Activated T-helper 1 cell treated with anti-CD3 and anti-CD28 coated beads, Interleukin-12 subunit alpha, Interleukin-12 subunit beta, Interleukin-2, Interleukin-4 antibody, amounts not matched to agents 30 ng/mL and 10 ng/mL and 1 ng/mL, durations not matched to agents 14 hours and 24 hours and 36 hours (primary cell): ENCODE results near the gene COL18A1. TPM values are rescaled to one million over a fixed set of nuclear protein-coding genes. Genes with fewer than 3 reads are reported as not detected.

Experiments used
- DNase-seq: peaks from one replicate; pipeline ENCODE4 v3.0.0; 2021; ENCODE audit warnings: low spot score
- H3K27ac Mint-ChIP-seq: one replicate; pipeline ENCODE4 v1.8.0; 2021; ENCODE audit warnings: mild to moderate bottlenecking, mixed read lengths
- H3K27me3 Mint-ChIP-seq: one replicate; pipeline ENCODE4 v1.8.0; 2022; ENCODE audit warnings: mild to moderate bottlenecking, moderate library complexity, mixed read lengths; ENCODE audit not compliant: insufficient read depth
- H3K36me3 Mint-ChIP-seq: one replicate; pipeline ENCODE4 v1.8.0; 2021; ENCODE audit warnings: low read depth, mixed read lengths
- H3K4me1 Mint-ChIP-seq: one replicate; pipeline ENCODE4 v1.8.0; 2021; ENCODE audit warnings: low read depth, mixed read lengths
- H3K4me3 Mint-ChIP-seq: one replicate; pipeline ENCODE4 v1.8.0; 2021; ENCODE audit warnings: mild to moderate bottlenecking, moderate library complexity, mixed read lengths
- H3K9me3 Mint-ChIP-seq: one replicate; pipeline ENCODE4 v1.8.0; 2021; ENCODE audit warnings: mixed read lengths
- intact Hi-C: fragments of 100-400 bp; cut with micrococcal nuclease; formaldehyde crosslinking; loops from one replicate; pipeline ENCODE4 v1.15.1; 2024
- total RNA-seq: library from RNA; stranded (reverse); gene quantifications from 2 replicates; pipeline ENCODE4 v1.2.3, GENCODE V29; 2022

COL18A1 gene
- total RNA-seq, 1 donor from 2014 or later, result 2.1 TPM

DNA sequence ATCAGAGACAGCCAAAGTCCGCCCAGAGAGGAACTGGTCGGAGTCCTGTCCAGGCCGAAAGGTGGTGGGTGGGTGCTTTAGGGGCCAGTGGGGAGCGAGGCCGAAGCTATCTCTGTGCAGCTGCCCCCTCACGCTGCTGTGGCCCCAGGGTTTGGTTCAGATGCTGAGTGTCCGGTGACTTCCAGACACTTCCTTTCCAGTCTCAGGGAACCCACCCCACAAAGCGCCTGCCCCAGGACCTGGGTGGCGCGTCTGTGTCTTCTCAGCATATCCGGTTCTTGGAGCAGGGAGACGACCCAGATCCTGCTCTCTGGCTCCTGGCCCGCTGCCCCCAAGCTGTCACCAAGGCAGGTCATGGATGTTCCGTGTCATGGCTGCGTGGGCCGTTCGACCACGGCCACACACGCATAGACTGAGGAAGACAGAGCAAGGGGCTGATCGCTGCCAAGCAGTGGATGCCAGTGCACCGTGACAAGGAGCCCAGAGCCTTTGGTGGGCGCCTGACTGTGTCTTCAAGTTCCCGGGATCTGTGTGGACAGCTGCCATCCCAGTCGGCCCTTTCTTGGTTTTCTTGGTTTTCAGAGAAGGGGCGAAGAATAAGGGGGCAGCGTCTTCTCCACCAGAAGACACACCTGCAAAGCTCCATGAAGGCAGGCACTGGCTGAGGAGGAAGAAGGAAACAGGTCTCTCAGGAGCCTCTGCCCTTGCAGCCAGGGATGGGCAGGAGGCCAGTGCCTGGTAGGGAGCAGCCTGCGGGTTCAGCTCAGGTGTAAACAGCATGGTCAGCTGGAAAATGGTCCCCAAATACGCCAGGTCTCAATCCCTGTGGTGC is 22.9 kb upstream of the COL18A1 start:
- no peak overlapping the region for H3K27ac Mint-ChIP-seq
- intact Hi-C loops, result no loop called here

GRCh38 chr21:45382697-45382997 is 22.3 kb upstream of the COL18A1 start:
- Mint-ChIP-seq H3K27ac (no peak overlapping the region), H3K27me3 (no peaks in the 10 kb centered on the region), H3K4me3 (no peak overlapping the region), H3K9me3 (no peaks in the 10 kb centered on the region), H3K4me1 (no peaks in the 10 kb centered on the region), H3K36me3 (no peaks in the 10 kb centered on the region)
- intact Hi-C loops, result no loop called here
- no peak for DNase-seq

More for the DNA sequence above, 22.9 kb upstream of the COL18A1 start:
- Mint-ChIP-seq H3K4me1 (no peaks in the 10 kb centered on the region), H3K36me3 (no peaks in the 10 kb centered on the region), H3K27me3 (peaks cover 3% of the 10 kb centered on the region), H3K9me3 (peaks cover 2% of the 10 kb centered on the region), H3K4me3 (no peak overlapping the region)
- DNase-seq, result no peak

- Mint-ChIP-seq H3K9me3 (no peaks in the 10 kb centered on the region), H3K27me3 (no peaks in the 10 kb centered on the region), H3K27ac (no peak overlapping the region), H3K36me3 (no peaks in the 10 kb centered on the region), H3K4me3 (no peak overlapping the region), H3K4me1 (no peaks in the 10 kb centered on the region)
- intact Hi-C loops, result no loop called here
- no peak for DNase-seq
Measured at GRCh38 chr21:45383111-45383614, 21.8 kb upstream of the COL18A1 start.

DNA sequence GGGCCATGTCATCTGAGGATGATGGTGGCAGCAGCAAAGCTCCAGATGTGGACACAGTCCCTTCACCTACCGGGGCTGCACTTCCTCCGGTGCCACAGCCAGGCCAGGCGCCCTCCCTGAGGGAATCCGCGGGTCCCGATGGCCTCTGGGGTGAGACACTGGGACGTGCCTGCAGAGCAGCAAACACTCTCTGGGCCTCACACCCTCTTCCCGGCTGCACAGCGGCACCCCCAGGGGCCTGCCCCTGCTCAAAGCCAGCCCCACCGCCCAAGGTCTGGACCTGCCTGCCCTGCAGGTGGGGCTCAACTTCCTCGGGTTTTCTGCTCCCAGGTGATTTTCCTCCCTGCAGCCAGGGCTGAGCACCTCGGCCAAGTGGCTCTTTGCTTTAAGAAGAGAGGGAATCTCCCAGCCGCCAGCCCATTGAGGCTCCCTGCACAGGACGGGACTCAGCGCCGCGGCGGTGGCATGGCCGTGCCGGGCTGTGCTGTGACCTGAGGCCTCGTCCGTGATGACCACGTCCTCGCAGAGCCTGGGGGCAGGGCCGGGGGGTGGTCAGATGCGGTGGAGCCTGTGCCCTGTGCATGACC is 21.3 kb upstream of the COL18A1 start:
- H3K27ac Mint-ChIP-seq, result no peak overlapping the region
- intact Hi-C loops, result no loop called here
- H3K36me3 Mint-ChIP-seq, result no peaks in the 10 kb centered on the region
- no peaks in the 10 kb centered on the region for H3K9me3 Mint-ChIP-seq
- DNase-seq, result no peak
- H3K27me3 Mint-ChIP-seq, result no peaks in the 10 kb centered on the region
- H3K4me3 Mint-ChIP-seq, result no peak overlapping the region
- no peaks in the 10 kb centered on the region for H3K4me1 Mint-ChIP-seq

DNA sequence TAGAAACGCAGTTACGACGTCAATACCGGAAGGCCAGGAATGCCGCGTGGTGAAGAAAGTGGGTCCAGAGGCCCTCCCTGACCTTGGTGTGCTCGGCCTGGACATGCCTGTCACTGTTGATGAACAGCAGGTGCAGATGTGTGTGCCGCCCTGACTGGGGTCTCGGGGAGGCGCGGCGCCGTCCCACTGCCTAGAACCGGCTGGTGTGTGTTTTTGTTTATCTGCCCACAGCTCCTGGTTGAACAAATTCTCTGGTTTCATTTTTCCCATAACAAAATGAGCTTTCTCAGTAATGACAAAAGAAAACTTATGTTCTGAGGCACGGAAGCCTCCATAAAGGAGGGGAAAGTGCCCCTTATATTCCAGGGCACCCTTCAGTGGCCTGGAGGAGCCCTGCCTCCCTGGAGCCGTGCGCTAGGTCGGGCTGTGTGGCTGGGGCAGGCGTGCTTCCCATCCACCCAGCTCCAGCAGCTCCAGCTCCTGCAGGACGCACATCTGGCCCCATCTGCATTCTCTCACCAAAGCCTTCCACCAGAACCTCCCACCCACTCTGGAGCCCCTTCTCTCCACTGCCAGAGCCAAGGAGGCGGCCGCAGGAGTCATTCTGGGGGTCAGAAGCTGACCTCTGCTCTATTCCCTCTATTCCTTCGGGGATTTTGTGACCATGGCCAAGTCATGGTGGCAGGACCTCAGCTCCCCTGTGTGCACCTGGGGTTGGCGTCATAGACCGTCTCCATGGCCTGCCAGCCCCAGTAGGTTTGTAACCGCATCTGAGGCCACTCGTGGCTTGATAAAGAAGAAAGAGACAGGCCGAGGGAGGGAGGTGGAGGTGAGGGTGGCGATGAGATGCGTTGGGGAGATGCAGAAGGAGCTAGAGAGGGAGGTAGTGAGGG is 20.1 kb upstream of the COL18A1 start:
- H3K36me3 Mint-ChIP-seq, result no peaks in the 10 kb centered on the region
- no peak overlapping the region for H3K27ac Mint-ChIP-seq
- no peak for DNase-seq
- intact Hi-C loops, result no loop called here
- H3K27me3 Mint-ChIP-seq, result peaks cover 2% of the 10 kb centered on the region
- no peaks in the 10 kb centered on the region for H3K9me3 Mint-ChIP-seq
- H3K4me1 Mint-ChIP-seq, result no peaks in the 10 kb centered on the region
- H3K4me3 Mint-ChIP-seq, result no peak overlapping the region

- DNase-seq, result no peak
- Mint-ChIP-seq H3K4me3 (no peak overlapping the region), H3K27ac (no peak overlapping the region), H3K27me3 (peaks cover 3% of the 10 kb centered on the region), H3K9me3 (no peaks in the 10 kb centered on the region), H3K4me1 (no peaks in the 10 kb centered on the region), H3K36me3 (no peaks in the 10 kb centered on the region)
- intact Hi-C loops, result no loop called here
Measured at GRCh38 chr21:45385549-45386050, 19.4 kb upstream of the COL18A1 start.

GRCh38 chr21:45386336-45386727 is 18.6 kb upstream of the COL18A1 start:
- no peak overlapping the region for H3K27ac Mint-ChIP-seq
- H3K4me3 Mint-ChIP-seq, result no peak overlapping the region
- H3K36me3 Mint-ChIP-seq, result no peaks in the 10 kb centered on the region
- DNase-seq, result no peak
- H3K27me3 Mint-ChIP-seq, result peaks cover 3% of the 10 kb centered on the region
- H3K4me1 Mint-ChIP-seq, result no peaks in the 10 kb centered on the region
- intact Hi-C loops, result no loop called here
- H3K9me3 Mint-ChIP-seq, result no peaks in the 10 kb centered on the region

GRCh38 chr21:45386728-45387371 is 18.1 kb upstream of the COL18A1 start:
- peaks cover 3% of the 10 kb centered on the region for H3K27me3 Mint-ChIP-seq
- no peak overlapping the region for H3K4me3 Mint-ChIP-seq
- H3K9me3 Mint-ChIP-seq, result no peaks in the 10 kb centered on the region
- no peak overlapping the region for H3K27ac Mint-ChIP-seq
- intact Hi-C loops, result no loop called here
- H3K4me1 Mint-ChIP-seq, result no peaks in the 10 kb centered on the region
- no peak for DNase-seq
- H3K36me3 Mint-ChIP-seq, result no peaks in the 10 kb centered on the region

DNA sequence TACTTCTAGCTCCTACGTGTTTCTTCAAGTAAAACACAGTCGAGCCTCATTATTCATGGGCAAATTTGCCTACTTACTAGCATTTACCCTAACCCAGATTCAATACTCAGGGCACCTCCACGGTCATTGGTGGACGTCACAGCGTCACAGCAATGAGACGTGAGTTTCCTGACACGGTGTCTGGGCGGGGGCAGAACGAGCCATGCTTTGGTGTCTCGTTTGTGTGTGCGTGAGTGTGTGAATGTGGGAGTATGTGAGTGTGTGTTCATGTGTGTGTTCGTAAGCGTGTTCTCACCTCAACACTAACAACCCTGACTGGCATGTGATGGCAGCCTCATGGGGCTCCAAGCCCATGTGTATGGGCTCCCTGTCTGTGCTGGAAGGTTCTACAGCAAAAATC is 17.5 kb upstream of the COL18A1 start:
- no peak for DNase-seq
- Mint-ChIP-seq H3K27me3 (peaks cover 3% of the 10 kb centered on the region), H3K4me3 (no peak overlapping the region), H3K27ac (no peak overlapping the region), H3K36me3 (no peaks in the 10 kb centered on the region), H3K4me1 (no peaks in the 10 kb centered on the region), H3K9me3 (no peaks in the 10 kb centered on the region)
- intact Hi-C loops, result no loop called here

GRCh38 chr21:45388011-45388521 is 16.9 kb upstream of the COL18A1 start:
- DNase-seq, result no peak
- intact Hi-C loops, result no loop called here
- Mint-ChIP-seq H3K36me3 (no peaks in the 10 kb centered on the region), H3K27ac (no peak overlapping the region), H3K4me3 (no peak overlapping the region), H3K27me3 (peaks cover 3% of the 10 kb centered on the region), H3K9me3 (no peaks in the 10 kb centered on the region), H3K4me1 (no peaks in the 10 kb centered on the region)

GRCh38 chr21:45388611-45389296 is 16.2 kb upstream of the COL18A1 start:
- Mint-ChIP-seq H3K27me3 (peaks cover 3% of the 10 kb centered on the region), H3K4me3 (no peak overlapping the region), H3K27ac (no peak overlapping the region), H3K4me1 (no peaks in the 10 kb centered on the region), H3K36me3 (no peaks in the 10 kb centered on the region), H3K9me3 (no peaks in the 10 kb centered on the region)
- no peak for DNase-seq
- intact Hi-C loops, result no loop called here
